Panc1 (cell line): ENCODE results near the gene KLHDC7A. TPM values are rescaled to one million over a fixed set of nuclear protein-coding genes. Genes with fewer than 3 reads are reported as not detected.
A peak's percentile ranks its signal among the peaks of the same experiment; 100 is the strongest.

Experiments used
- ATAC-seq: fragments of 200-7000 bp; cut with Tn5 transposase; 2 replicates; pipeline ENCODE4 v1.9.1; 2020; ENCODE audit warnings: mild to moderate bottlenecking, moderate library complexity
- BruUV-seq: library from RNA; stranded (reverse); fragments of 400-500 nt; replicated peaks from 2 replicates; lab custom pipeline; 2021; lab: Mats Ljungman, UMichigan
- CTCF ChIA-PET: fragments of 300-600 bp; sonication (Branson Sonifier 250); formaldehyde crosslinking; loops from one replicate; lab custom pipeline; 2022; ENCODE audit warnings: antibody characterized with exemption; lab: Charles Lee
- POLR2A ChIA-PET: fragments of 300-600 bp; sonication (Branson Sonifier 250); formaldehyde crosslinking; loops from one replicate; lab custom pipeline; 2022; ENCODE audit warnings: antibody characterized with exemption; lab: Charles Lee
- DNase-seq: peaks from one replicate; pipeline ENCODE4 v3.0.0-alpha.2; 2010; ENCODE audit warnings: low read depth, low spot score
- H3K27ac ChIP-seq: 2 replicates; pipeline ENCODE4 v1.5.1; 2011; ENCODE audit warnings: mild to moderate bottlenecking, low read length, inconsistent platforms
- H3K27me3 ChIP-seq: fragments of 200-500 bp; sonication (Bioruptor generic); 2 replicates; pipeline ENCODE4 v1.6.0; 2014; ENCODE audit warnings: low read length, inconsistent platforms; ENCODE audit not compliant: control insufficient read depth, insufficient read depth
- H3K36me3 ChIP-seq: fragments of 200-500 bp; sonication (Bioruptor generic); 2 replicates; pipeline ENCODE4 v1.5.1; 2014; ENCODE audit warnings: inconsistent platforms, mild to moderate bottlenecking, low read length, moderate library complexity; ENCODE audit not compliant: control insufficient read depth, insufficient read depth
- H3K4me1 ChIP-seq: 2 replicates; pipeline ENCODE4 v1.5.1; 2011; ENCODE audit warnings: inconsistent platforms, mild to moderate bottlenecking, low read length, moderate library complexity; ENCODE audit not compliant: control insufficient read depth, insufficient read depth
- H3K4me3 ChIP-seq, 2 experiments: 2 replicates each; pipeline ENCODE4 v1.5.1; 2011 to 2012; ENCODE audit warnings: low read depth in 2 of 2, low read length in 2 of 2, mild to moderate bottlenecking in 2 of 2, inconsistent platforms in 1 of 2, moderate library complexity in 1 of 2
- H3K9me3 ChIP-seq: fragments of 200-500 bp; sonication (Bioruptor generic); 2 replicates; pipeline ENCODE4 v1.5.1; 2014; ENCODE audit warnings: low read depth, mild to moderate bottlenecking, inconsistent platforms, low read length, moderate library complexity; ENCODE audit not compliant: control insufficient read depth, insufficient read depth
- POLR2AphosphoS5 ChIP-seq: IDR thresholded peaks from 2 replicates; pipeline ENCODE4 v1.6.1; 2012; ENCODE audit warnings: mild to moderate bottlenecking, low read depth, low read length, moderate library complexity
- SIN3A ChIP-seq: IDR thresholded peaks from 2 replicates; pipeline ENCODE4 v1.6.1; 2012; ENCODE audit warnings: low read depth, mild to moderate bottlenecking, low read length, moderate library complexity, borderline replicate concordance; ENCODE audit not compliant: insufficient read depth
- TCF7L2 ChIP-seq: IDR thresholded peaks from 2 replicates; pipeline ENCODE4 v1.6.1; 2011; ENCODE audit warnings: mild to moderate bottlenecking, low read depth, low read length, inconsistent platforms
- in situ Hi-C: cut with HindIII; loops from 2 replicates; pipeline ENCODE4 v1.10.0; 2016; ENCODE audit warnings: low sequenced_read_pairs, low pct_unique_long_range_greater_than_20kb
- intact Hi-C: fragments of 100-400 bp; cut with micrococcal nuclease; formaldehyde crosslinking; loops from one replicate; pipeline ENCODE4 v1.10.0; 2022; ENCODE audit not compliant: unreplicated experiment
- total RNA-seq: library from RNA; stranded (reverse); gene quantifications from one replicate; pipeline ENCODE4 v1.2.1, GENCODE V29; 2021; ENCODE audit not compliant: unreplicated experiment
- TF ChIP-seq, protein P1 (sequence below), 2 experiments: IDR thresholded peaks; 2 replicates each; pipeline ENCODE4 v1.6.1; 2011 to 2012; ENCODE audit warnings: low read depth in 2 of 2, control low read depth in 1 of 2, low read length in 1 of 2, mild to moderate bottlenecking in 1 of 2, moderate library complexity in 1 of 2; ENCODE audit not compliant: insufficient read depth in 1 of 2
- TF ChIP-seq, protein P2 (sequence below): fragments of 450-650 bp; IDR thresholded peaks from 2 replicates; pipeline ENCODE4 v1.5.1; 2017; ENCODE audit warnings: mild to moderate bottlenecking

KLHDC7A gene
- total RNA-seq, 1 experiment from 2014 or later: 0.31 TPM

DNA sequence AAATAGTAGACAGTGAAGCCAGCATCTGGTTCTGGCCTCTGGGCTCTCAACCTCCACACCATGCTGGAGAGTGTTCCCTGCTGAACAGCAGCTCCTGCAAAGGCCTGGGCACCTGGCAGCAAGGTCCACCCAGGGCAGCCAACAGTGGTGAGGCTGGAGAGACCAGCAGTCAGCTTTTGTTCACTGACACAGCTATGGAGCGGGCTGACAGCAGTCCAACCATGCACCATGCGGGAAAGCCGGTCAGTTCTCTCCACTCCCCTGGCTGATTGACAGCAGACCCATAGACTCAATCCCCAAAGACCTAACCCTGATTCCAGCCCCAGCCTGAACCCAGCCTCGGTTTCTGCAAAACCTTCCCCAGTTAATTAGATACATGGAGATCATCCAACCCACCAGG, 49.0 kb downstream of the KLHDC7A start:
- no peaks in the 10 kb centered on the region for H3K9me3 ChIP-seq

DNA sequence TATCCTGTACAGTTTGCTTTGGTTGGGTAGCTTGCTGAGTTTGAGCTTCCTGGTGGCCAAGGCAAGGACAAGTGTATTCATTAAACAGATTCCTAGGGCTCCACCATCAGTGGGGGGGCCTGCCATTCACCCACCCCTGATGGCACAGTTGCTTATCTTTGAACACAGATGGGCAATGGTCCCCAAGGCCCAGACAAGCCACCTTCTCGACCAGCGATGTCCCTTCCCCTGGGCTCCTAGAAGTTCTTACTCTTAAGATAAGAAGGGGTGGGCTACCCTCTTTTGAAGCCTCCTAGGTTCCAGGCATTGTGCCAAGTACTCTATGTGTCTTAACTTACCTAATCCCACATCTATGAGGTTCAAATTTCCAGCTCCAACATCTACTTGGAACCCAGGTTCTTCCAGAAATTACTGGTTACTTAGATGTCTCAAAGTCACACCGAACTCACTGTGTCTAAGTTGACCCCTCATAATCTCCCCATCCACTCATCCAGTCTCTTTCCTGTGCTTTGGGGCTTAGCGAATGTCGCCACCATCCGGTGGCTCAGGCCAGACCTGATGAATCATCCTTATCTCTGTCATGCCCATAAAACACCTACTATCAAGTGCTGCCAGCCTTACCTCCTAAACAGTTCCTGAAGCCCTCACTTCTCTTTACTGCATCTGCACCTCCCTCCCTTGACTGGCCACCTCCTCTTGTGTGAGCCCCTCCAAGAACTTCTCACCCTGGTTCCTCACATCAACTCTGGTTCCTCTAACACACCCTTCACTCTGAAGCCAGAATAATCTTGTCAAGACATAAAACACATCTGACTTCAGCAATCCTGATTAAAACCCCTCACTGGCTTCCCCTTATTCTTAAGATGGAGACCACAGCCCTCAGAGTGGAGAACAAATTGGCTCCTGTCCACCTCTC, 50.1 kb downstream of the KLHDC7A start:
- DNase-seq: peak; percentile 4
- ChIA-PET CTCF (no interaction called here), POLR2A (no interaction called here)
- TF ChIP-seq, protein P1, sequence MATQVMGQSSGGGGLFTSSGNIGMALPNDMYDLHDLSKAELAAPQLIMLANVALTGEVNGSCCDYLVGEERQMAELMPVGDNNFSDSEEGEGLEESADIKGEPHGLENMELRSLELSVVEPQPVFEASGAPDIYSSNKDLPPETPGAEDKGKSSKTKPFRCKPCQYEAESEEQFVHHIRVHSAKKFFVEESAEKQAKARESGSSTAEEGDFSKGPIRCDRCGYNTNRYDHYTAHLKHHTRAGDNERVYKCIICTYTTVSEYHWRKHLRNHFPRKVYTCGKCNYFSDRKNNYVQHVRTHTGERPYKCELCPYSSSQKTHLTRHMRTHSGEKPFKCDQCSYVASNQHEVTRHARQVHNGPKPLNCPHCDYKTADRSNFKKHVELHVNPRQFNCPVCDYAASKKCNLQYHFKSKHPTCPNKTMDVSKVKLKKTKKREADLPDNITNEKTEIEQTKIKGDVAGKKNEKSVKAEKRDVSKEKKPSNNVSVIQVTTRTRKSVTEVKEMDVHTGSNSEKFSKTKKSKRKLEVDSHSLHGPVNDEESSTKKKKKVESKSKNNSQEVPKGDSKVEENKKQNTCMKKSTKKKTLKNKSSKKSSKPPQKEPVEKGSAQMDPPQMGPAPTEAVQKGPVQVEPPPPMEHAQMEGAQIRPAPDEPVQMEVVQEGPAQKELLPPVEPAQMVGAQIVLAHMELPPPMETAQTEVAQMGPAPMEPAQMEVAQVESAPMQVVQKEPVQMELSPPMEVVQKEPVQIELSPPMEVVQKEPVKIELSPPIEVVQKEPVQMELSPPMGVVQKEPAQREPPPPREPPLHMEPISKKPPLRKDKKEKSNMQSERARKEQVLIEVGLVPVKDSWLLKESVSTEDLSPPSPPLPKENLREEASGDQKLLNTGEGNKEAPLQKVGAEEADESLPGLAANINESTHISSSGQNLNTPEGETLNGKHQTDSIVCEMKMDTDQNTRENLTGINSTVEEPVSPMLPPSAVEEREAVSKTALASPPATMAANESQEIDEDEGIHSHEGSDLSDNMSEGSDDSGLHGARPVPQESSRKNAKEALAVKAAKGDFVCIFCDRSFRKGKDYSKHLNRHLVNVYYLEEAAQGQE (IDR thresholded peaks at IDR 0.05; ENCODE audit: insufficient read depth in 1 of 2, low read depth in 2 of 2, low read length in 1 of 2): no peak
- no peak for TF ChIP-seq POLR2AphosphoS5
- TF ChIP-seq, protein P2, sequence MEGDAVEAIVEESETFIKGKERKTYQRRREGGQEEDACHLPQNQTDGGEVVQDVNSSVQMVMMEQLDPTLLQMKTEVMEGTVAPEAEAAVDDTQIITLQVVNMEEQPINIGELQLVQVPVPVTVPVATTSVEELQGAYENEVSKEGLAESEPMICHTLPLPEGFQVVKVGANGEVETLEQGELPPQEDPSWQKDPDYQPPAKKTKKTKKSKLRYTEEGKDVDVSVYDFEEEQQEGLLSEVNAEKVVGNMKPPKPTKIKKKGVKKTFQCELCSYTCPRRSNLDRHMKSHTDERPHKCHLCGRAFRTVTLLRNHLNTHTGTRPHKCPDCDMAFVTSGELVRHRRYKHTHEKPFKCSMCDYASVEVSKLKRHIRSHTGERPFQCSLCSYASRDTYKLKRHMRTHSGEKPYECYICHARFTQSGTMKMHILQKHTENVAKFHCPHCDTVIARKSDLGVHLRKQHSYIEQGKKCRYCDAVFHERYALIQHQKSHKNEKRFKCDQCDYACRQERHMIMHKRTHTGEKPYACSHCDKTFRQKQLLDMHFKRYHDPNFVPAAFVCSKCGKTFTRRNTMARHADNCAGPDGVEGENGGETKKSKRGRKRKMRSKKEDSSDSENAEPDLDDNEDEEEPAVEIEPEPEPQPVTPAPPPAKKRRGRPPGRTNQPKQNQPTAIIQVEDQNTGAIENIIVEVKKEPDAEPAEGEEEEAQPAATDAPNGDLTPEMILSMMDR: no peak
- in situ Hi-C loops (no loop called here), intact Hi-C loops (no loop called here)
- BruUV-seq: no TSS peak
- H3K27me3 ChIP-seq: peaks cover 38% of the 10 kb centered on the region
- no peaks in the 10 kb centered on the region for H3K9me3 ChIP-seq
- H3K36me3 ChIP-seq: no peaks in the 10 kb centered on the region
- ATAC-seq: no peak
- no peaks in the 10 kb centered on the region for H3K4me1 ChIP-seq
- no peak overlapping the region for H3K27ac ChIP-seq
- no peak overlapping the region for H3K4me3 ChIP-seq

More for the DNA sequence above, 49.0 kb downstream of the KLHDC7A start:
- ChIA-PET CTCF (no interaction called here), POLR2A (no interaction called here)
- Histone ChIP-seq H3K27me3 (peaks cover 32% of the 10 kb centered on the region), H3K36me3 (no peaks in the 10 kb centered on the region), H3K4me3 (no peak overlapping the region), H3K4me1 (no peaks in the 10 kb centered on the region), H3K27ac (no peak overlapping the region)
- ATAC-seq (no peak), DNase-seq (no peak)
- TF ChIP-seq, protein P1 (IDR thresholded peaks at IDR 0.05; ENCODE audit: insufficient read depth in 1 of 2, low read depth in 2 of 2, low read length in 1 of 2): no peak
- TF ChIP-seq POLR2AphosphoS5: no peak
- no peak for TF ChIP-seq TCF7L2
- TF ChIP-seq, protein P2: no peak
- no peak for TF ChIP-seq SIN3A
- in situ Hi-C loops (no loop called here), intact Hi-C loops (no loop called here)
- BruUV-seq: no TSS peak
